C4-2B (cell line): ENCODE data around the gene TRDMT1.

Experiments used
- CTCF ChIP-seq: fragments of 450-650 bp; conservative IDR thresholded peaks from 2 replicates; pipeline ENCODE4 v1.5.1; 2017; ENCODE audit warnings: mild to moderate bottlenecking
- ZFX ChIP-seq: fragments of 450-650 bp; IDR thresholded peaks from 2 replicates; pipeline ENCODE4 v1.6.1; 2017

GRCh38 chr10:17229967-17230682 is 28.7 kb upstream of the TRDMT1 start:
- no peak for TF ChIP-seq CTCF
- TF ChIP-seq ZFX, result no peak
